Liver (tissue), 9 donors: ENCODE results near the gene TTC23. TPM values are rescaled to one million over a fixed set of nuclear protein-coding genes. Genes with fewer than 3 reads are reported as not detected.

Experiments used
- DNase-seq: peaks from one replicate; pipeline ENCODE4 v3.0.0-alpha.2; 2017; ENCODE audit warnings: low spot score
- H3K27ac ChIP-seq, 2 donors: one replicate each; pipeline ENCODE4 v1.7.0; 2013; ENCODE audit warnings: inconsistent platforms in 2 of 2, low read length in 2 of 2, control low read depth in 1 of 2, low read depth in 1 of 2, mild to moderate bottlenecking in 1 of 2
- H3K27me3 ChIP-seq, 4 donors: one replicate each; pipeline versions ENCODE4 v1.6.1 to v1.7.0; 2013; ENCODE audit warnings: low read length in 3 of 4, inconsistent platforms in 1 of 4, mild to moderate bottlenecking in 1 of 4, moderate library complexity in 1 of 4; ENCODE audit not compliant: control insufficient read depth in 4 of 4, insufficient read depth in 4 of 4
- H3K36me3 ChIP-seq, 4 donors: one replicate each; pipeline versions ENCODE4 v1.6.1 to v1.7.0; 2013; ENCODE audit warnings: low read length in 3 of 4, mild to moderate bottlenecking in 3 of 4, low read depth in 1 of 4, moderate library complexity in 1 of 4; ENCODE audit not compliant: control insufficient read depth in 4 of 4, insufficient read depth in 3 of 4
- H3K4me1 ChIP-seq, 4 donors: one replicate each; pipeline versions ENCODE4 v1.6.1 to v1.7.0; 2013; ENCODE audit warnings: low read length in 3 of 4, mild to moderate bottlenecking in 3 of 4, moderate library complexity in 1 of 4; ENCODE audit not compliant: control insufficient read depth in 4 of 4, insufficient read depth in 4 of 4
- H3K4me3 ChIP-seq, 3 donors: one replicate each; pipeline versions ENCODE4 v1.6.1 to v1.7.0; 2013; ENCODE audit warnings: low read length in 3 of 3, control low read depth in 1 of 3, low read depth in 1 of 3, mild to moderate bottlenecking in 1 of 3
- H3K9ac ChIP-seq, 2 donors: one replicate each; pipeline ENCODE4 v1.7.0; 2013; ENCODE audit warnings: low read length in 2 of 2, mild to moderate bottlenecking in 2 of 2, moderate library complexity in 2 of 2, control low read depth in 1 of 2, low read depth in 1 of 2
- H3K9me3 ChIP-seq, 4 donors: one replicate each; pipeline versions ENCODE4 v1.6.1 to v1.7.0; 2013; ENCODE audit warnings: low read length in 3 of 4; ENCODE audit not compliant: control insufficient read depth in 4 of 4
- EGR1 ChIP-seq, 2 donors: IDR thresholded peaks; 2 replicates each; pipeline ENCODE4 v1.6.1; 2016 to 2018; ENCODE audit warnings: antibody characterized with exemption in 2 of 2, low read depth in 2 of 2
- FOXA1 ChIP-seq: IDR thresholded peaks from 2 replicates; pipeline ENCODE4 v1.6.1; 2016; ENCODE audit warnings: antibody characterized with exemption
- FOXA2 ChIP-seq: IDR thresholded peaks from 2 replicates; pipeline ENCODE4 v1.6.1; 2016; ENCODE audit warnings: antibody characterized with exemption
- HNF4A ChIP-seq, 2 donors: conservative IDR thresholded peaks; 2 replicates each; pipeline ENCODE4 v1.6.1; 2016; ENCODE audit warnings: antibody characterized with exemption in 2 of 2, mild to moderate bottlenecking in 2 of 2
- JUND ChIP-seq, 2 donors: IDR thresholded peaks; 2 replicates each; pipeline ENCODE4 v1.6.1; 2016; ENCODE audit warnings: antibody characterized with exemption in 2 of 2
- NR2F2 ChIP-seq: IDR thresholded peaks from 2 replicates; pipeline ENCODE4 v1.6.1; 2016; ENCODE audit warnings: antibody characterized with exemption
- RAD21 ChIP-seq, 2 donors: IDR thresholded peaks; 2 replicates each; pipeline ENCODE4 v1.6.1; 2016; ENCODE audit warnings: antibody characterized with exemption in 2 of 2, mild to moderate bottlenecking in 2 of 2
- RXRA ChIP-seq, 2 donors: IDR thresholded peaks; 2 replicates each; pipeline ENCODE4 v1.6.1; 2017 to 2018; ENCODE audit warnings: antibody characterized with exemption in 2 of 2, mild to moderate bottlenecking in 1 of 2
- SP1 ChIP-seq: IDR thresholded peaks from 2 replicates; pipeline ENCODE4 v1.6.1; 2018; ENCODE audit warnings: antibody characterized with exemption, mild to moderate bottlenecking
- TAF1 ChIP-seq: conservative IDR thresholded peaks from 2 replicates; pipeline ENCODE4 v1.6.1; 2016; ENCODE audit warnings: antibody characterized with exemption, mild to moderate bottlenecking
- YY1 ChIP-seq: IDR thresholded peaks from 2 replicates; pipeline ENCODE4 v1.6.1; 2016; ENCODE audit warnings: antibody characterized with exemption, mild to moderate bottlenecking
- WGBS: extraction: QIAGEN DNeasy Blood & Tissue Kit; methylation state at CpG from one replicate; pipeline ENCODE4 v1.1.7; 2013; 5-methylcytosine and 5-hydroxymethylcytosine counted together
- polyA plus RNA-seq, 2 donors: library from polyadenylated mRNA; stranded (reverse) in 1 of 2; unstranded in 1 of 2; fragments of 200-250 nt in 1 of 2; fragments of >200 nt in 1 of 2; fragmentation: Nextera tagmentation in 1 of 2; extraction: Ambion mirVana in 1 of 2; gene quantifications; one replicate each; pipeline versions ENCODE4 v1.2.1 to v1.2.3, GENCODE V29; 2013 to 2015
- total RNA-seq, 2 donors: library from RNA; depleted of rRNA; stranded (reverse); fragments of >200 nt; gene quantifications; one replicate each; pipeline ENCODE4 v1.2.3, GENCODE V29; 2014
- TF ChIP-seq, protein P1 (sequence below): IDR thresholded peaks from 2 replicates; pipeline ENCODE4 v1.6.1; 2016; ENCODE audit warnings: antibody characterized with exemption, mild to moderate bottlenecking
- TF ChIP-seq, protein P2 (sequence below): fragments of 150-350 bp; IDR thresholded peaks from 2 replicates; pipeline ENCODE4 v1.5.1; 2017; ENCODE audit warnings: improper control_type of control experiment, low read depth, low read length; ENCODE audit not compliant: missing input control
- TF ChIP-seq, protein P3 (sequence below): IDR thresholded peaks from 2 replicates; pipeline ENCODE4 v1.6.1; 2016; ENCODE audit warnings: antibody characterized with exemption
- TF ChIP-seq, protein P4 (sequence below): IDR thresholded peaks from 2 replicates; pipeline ENCODE4 v1.6.1; 2016; ENCODE audit warnings: antibody characterized with exemption
- TF ChIP-seq, protein P5 (sequence below): IDR thresholded peaks from 2 replicates; pipeline ENCODE4 v1.6.1; 2016; ENCODE audit warnings: antibody characterized with exemption
- donor health status: healthy.
- donor health status: healthy.
- donor health status: healthy.
- donor health status: healthy.
- donor health status: healthy.

TTC23 gene
- total and polyA plus RNA-seq, 4 donors: 3.7 to 12.3 (median 7.2) TPM

DNA sequence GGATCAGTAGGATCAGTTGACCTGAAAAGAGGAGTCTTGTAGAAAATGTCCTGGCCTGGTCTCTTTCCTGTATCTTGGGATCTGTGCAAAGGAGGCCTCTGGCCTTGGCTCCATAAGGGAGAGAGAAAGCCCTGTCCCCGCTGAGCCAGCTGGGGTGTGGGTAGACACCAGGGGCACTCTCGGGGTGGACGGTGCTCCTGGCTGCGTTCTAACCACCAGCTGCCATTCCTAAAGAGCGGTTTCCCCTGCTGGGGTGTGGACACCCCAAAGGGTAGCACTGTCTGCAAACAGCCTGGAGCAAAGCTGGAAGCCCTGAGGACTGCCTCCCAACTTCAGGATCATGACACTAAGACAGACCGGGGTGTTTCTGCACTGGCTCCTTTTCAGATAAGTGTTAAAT lies 121.0 kb downstream of the TTC23 start (continued):
- no peak for TF ChIP-seq RXRA (IDR thresholded peaks at IDR 0.05)

DNA sequence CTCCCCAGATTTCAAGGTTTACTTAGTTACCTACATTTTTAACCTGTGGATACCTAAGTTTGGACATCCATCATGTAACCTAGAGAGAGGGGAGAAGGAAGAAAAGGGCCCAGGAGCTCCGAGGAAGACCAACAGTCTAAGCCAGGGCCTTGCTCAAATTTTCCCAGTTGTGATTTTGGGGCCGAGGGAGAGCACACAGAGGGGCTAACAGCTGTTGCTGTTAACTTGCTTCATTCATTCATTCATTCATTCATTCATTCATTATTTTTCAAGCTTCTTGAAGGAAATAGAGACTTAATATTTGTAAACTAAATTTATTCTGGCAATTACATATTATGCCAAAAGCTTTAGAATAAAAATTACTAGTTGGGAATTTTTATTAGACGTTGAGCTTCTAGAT lies 121.6 kb downstream of the TTC23 start:
- no peak overlapping the region for H3K27ac ChIP-seq
- no peaks in the 10 kb centered on the region for H3K36me3 ChIP-seq

DNA sequence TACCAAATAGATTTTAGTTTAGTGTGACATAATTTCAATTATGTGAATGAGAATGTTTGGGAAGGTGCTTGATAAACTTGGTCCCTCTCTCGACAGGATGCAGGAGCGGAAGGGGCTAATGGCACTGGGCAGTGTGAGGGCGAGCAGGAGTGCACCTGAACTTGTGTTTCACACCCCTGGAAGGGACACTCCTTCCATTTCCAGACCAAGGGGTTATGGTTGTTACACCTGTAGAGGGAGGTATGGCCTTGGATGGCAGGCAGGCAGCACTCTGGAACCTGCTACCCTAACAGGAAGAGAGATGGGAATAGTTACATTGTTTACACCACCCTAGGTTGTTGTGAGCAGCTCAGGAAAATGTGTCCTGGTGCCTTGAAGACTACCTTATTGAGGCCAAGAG lies 122.5 kb downstream of the TTC23 start:
- Histone ChIP-seq H3K36me3 (no peaks in the 10 kb centered on the region), H3K9ac (no peak overlapping the region), H3K4me1 (peaks cover under 1 to 13% (median 6%) of the 10 kb centered on the region in 4 donors), H3K27me3 (no peaks in the 10 kb centered on the region), H3K9me3 (no peaks in the 10 kb centered on the region), H3K4me3 (no peak overlapping the region), H3K27ac (no peak overlapping the region)
- TF ChIP-seq FOXA1: no peak
- no peak for TF ChIP-seq YY1
- TF ChIP-seq EGR1 (IDR thresholded peaks at IDR 0.05; ENCODE audit: low read depth in 2 of 2): no peak
- no peak for TF ChIP-seq RXRA (IDR thresholded peaks at IDR 0.05)
- TF ChIP-seq HNF4A (conservative IDR thresholded peaks at IDR 0.05): no peak
- WGBS: 97% methylated on average over 3 of the region's 3 CpGs
- DNase-seq: no peak

More for the DNA sequence above, 121.6 kb downstream of the TTC23 start:
- 93% methylated on average over 3 of the region's 3 CpGs for whole genome bisulfite sequencing
- Histone ChIP-seq H3K9me3 (no peaks in the 10 kb centered on the region), H3K9ac (no peak overlapping the region), H3K4me3 (no peak overlapping the region), H3K4me1 (peaks cover 3 to 18% (median 9%) of the 10 kb centered on the region in 4 donors), H3K27me3 (no peaks in the 10 kb centered on the region)
- TF ChIP-seq EGR1 (IDR thresholded peaks at IDR 0.05; ENCODE audit: low read depth in 2 of 2) (no peak), FOXA1 (no peak), TAF1 (no peak), HNF4A (conservative IDR thresholded peaks at IDR 0.05) (no peak), JUND (IDR thresholded peaks at IDR 0.05) (no peak)
- TF ChIP-seq, protein P1, sequence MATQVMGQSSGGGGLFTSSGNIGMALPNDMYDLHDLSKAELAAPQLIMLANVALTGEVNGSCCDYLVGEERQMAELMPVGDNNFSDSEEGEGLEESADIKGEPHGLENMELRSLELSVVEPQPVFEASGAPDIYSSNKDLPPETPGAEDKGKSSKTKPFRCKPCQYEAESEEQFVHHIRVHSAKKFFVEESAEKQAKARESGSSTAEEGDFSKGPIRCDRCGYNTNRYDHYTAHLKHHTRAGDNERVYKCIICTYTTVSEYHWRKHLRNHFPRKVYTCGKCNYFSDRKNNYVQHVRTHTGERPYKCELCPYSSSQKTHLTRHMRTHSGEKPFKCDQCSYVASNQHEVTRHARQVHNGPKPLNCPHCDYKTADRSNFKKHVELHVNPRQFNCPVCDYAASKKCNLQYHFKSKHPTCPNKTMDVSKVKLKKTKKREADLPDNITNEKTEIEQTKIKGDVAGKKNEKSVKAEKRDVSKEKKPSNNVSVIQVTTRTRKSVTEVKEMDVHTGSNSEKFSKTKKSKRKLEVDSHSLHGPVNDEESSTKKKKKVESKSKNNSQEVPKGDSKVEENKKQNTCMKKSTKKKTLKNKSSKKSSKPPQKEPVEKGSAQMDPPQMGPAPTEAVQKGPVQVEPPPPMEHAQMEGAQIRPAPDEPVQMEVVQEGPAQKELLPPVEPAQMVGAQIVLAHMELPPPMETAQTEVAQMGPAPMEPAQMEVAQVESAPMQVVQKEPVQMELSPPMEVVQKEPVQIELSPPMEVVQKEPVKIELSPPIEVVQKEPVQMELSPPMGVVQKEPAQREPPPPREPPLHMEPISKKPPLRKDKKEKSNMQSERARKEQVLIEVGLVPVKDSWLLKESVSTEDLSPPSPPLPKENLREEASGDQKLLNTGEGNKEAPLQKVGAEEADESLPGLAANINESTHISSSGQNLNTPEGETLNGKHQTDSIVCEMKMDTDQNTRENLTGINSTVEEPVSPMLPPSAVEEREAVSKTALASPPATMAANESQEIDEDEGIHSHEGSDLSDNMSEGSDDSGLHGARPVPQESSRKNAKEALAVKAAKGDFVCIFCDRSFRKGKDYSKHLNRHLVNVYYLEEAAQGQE: no peak
- TF ChIP-seq, protein P2, sequence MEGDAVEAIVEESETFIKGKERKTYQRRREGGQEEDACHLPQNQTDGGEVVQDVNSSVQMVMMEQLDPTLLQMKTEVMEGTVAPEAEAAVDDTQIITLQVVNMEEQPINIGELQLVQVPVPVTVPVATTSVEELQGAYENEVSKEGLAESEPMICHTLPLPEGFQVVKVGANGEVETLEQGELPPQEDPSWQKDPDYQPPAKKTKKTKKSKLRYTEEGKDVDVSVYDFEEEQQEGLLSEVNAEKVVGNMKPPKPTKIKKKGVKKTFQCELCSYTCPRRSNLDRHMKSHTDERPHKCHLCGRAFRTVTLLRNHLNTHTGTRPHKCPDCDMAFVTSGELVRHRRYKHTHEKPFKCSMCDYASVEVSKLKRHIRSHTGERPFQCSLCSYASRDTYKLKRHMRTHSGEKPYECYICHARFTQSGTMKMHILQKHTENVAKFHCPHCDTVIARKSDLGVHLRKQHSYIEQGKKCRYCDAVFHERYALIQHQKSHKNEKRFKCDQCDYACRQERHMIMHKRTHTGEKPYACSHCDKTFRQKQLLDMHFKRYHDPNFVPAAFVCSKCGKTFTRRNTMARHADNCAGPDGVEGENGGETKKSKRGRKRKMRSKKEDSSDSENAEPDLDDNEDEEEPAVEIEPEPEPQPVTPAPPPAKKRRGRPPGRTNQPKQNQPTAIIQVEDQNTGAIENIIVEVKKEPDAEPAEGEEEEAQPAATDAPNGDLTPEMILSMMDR: no peak
- DNase-seq: no peak

DNA sequence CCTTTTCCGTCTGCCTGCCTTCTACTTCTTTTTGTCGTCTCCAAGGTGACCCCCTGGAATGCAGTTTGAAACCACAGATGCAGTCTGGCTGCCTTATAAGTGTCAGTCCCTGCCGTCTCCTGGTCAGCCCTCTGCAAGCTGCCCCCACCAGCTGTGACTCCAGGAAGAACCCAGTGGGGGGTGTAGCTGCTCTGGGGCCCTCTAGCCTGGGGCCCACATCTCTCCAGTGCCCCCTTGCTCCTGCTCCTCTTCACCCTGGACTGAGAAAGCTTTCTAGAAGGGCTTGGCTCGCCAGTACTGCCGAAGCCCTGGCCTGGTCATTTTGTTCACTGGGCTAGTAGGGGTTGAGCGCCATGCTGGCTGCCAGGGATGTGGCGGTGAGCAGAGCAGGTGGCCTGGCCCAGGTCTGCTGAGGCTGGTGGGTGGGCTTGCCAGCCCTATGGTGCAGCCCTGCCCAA lies 123.2 kb downstream of the TTC23 start:
- WGBS: 96% methylated on average over 7 of the region's 7 CpGs
- Histone ChIP-seq H3K4me3 (no peak overlapping the region), H3K9me3 (no peaks in the 10 kb centered on the region), H3K27me3 (no peaks in the 10 kb centered on the region), H3K27ac (no peak overlapping the region), H3K9ac (no peak overlapping the region), H3K36me3 (no peaks in the 10 kb centered on the region), H3K4me1 (peaks cover 0 to 5% (median under 1%) of the 10 kb centered on the region in 4 donors)
- no peak for DNase-seq
- TF ChIP-seq SP1: no peak
- no peak for TF ChIP-seq RAD21 (IDR thresholded peaks at IDR 0.05)
- no peak for TF ChIP-seq NR2F2
- no peak for TF ChIP-seq FOXA2
- TF ChIP-seq FOXA1: no peak
- TF ChIP-seq, protein P3, sequence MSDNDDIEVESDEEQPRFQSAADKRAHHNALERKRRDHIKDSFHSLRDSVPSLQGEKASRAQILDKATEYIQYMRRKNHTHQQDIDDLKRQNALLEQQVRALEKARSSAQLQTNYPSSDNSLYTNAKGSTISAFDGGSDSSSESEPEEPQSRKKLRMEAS: no peak
- no peak for TF ChIP-seq JUND (IDR thresholded peaks at IDR 0.05)
- TF ChIP-seq HNF4A (conservative IDR thresholded peaks at IDR 0.05): no peak
- TF ChIP-seq, protein P4, sequence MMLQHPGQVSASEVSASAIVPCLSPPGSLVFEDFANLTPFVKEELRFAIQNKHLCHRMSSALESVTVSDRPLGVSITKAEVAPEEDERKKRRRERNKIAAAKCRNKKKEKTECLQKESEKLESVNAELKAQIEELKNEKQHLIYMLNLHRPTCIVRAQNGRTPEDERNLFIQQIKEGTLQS: no peak
- TF ChIP-seq RXRA (IDR thresholded peaks at IDR 0.05): no peak
- no peak for TF ChIP-seq EGR1 (IDR thresholded peaks at IDR 0.05; ENCODE audit: low read depth in 2 of 2)
- TF ChIP-seq, protein P5, sequence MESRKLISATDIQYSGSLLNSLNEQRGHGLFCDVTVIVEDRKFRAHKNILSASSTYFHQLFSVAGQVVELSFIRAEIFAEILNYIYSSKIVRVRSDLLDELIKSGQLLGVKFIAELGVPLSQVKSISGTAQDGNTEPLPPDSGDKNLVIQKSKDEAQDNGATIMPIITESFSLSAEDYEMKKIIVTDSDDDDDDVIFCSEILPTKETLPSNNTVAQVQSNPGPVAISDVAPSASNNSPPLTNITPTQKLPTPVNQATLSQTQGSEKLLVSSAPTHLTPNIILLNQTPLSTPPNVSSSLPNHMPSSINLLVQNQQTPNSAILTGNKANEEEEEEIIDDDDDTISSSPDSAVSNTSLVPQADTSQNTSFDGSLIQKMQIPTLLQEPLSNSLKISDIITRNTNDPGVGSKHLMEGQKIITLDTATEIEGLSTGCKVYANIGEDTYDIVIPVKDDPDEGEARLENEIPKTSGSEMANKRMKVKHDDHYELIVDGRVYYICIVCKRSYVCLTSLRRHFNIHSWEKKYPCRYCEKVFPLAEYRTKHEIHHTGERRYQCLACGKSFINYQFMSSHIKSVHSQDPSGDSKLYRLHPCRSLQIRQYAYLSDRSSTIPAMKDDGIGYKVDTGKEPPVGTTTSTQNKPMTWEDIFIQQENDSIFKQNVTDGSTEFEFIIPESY: no peak
